GM21360 (cell line): ENCODE data around the gene CCDC142.

Source experiments
- ATAC-seq: cut with Tn5 transposase; IDR thresholded peaks from one replicate; pipeline ENCODE4 v1.9.1; 2021; ENCODE audit warnings: mild to moderate bottlenecking, moderate library complexity; ENCODE audit not compliant: unreplicated experiment

CCDC142 gene

GRCh38 chr2:74425523-74425922 lies 57.3 kb downstream of the CCDC142 start:
- ATAC-seq: no peak

GRCh38 chr2:74424995-74425406 lies 57.8 kb downstream of the CCDC142 start:
- ATAC-seq: no peak

GRCh38 chr2:74424139-74424992 lies 58.4 kb downstream of the CCDC142 start:
- no peak for ATAC-seq
